PC-9 (cell line): ENCODE results near the gene TEAD3. TPM values are rescaled to one million over a fixed set of nuclear protein-coding genes. Genes with fewer than 3 reads are reported as not detected.
A peak's percentile ranks its signal among the peaks of the same experiment; 100 is the strongest.

Experiments used
- BruUV-seq: library from RNA; stranded (reverse); fragments of 400-500 nt; replicated peaks from 2 replicates; lab custom pipeline; 2021; lab: Mats Ljungman, UMichigan
- CTCF ChIA-PET: fragments of 300-600 bp; sonication (Branson Sonifier 250); formaldehyde crosslinking; loops from one replicate; lab custom pipeline; 2022; ENCODE audit warnings: antibody characterized with exemption; lab: Charles Lee
- POLR2A ChIA-PET: fragments of 300-600 bp; sonication (Branson Sonifier 250); formaldehyde crosslinking; loops from one replicate; lab custom pipeline; 2022; ENCODE audit warnings: antibody characterized with exemption; ENCODE audit not compliant: unreplicated experiment; lab: Charles Lee
- DNase-seq, 2 experiments: peaks; one replicate each; pipeline versions ENCODE4 v3.0.0 to v3.0.0-alpha.2; 2015 to 2022; ENCODE audit warnings: mixed read lengths in 1 of 2
- H2AFZ ChIP-seq: fragments of 200-600 bp; sonication (generic); 2 replicates; pipeline ENCODE4 v1.8.1; 2017; ENCODE audit warnings: antibody characterized with exemption
- H3F3A ChIP-seq: fragments of 200-600 bp; sonication (generic); 2 replicates; pipeline ENCODE4 v1.8.1; 2017; ENCODE audit warnings: antibody characterized with exemption, mild to moderate bottlenecking, low read depth; ENCODE audit not compliant: insufficient read depth
- H3K27ac ChIP-seq: fragments of 200-600 bp; sonication (generic); 2 replicates; pipeline ENCODE4 v1.6.1; 2016; ENCODE audit warnings: mixed run types
- H3K27me3 ChIP-seq: fragments of 200-600 bp; sonication (generic); 2 replicates; pipeline ENCODE4 v1.6.1; 2016; ENCODE audit warnings: low read depth, mixed run types; ENCODE audit not compliant: insufficient read depth
- H3K36me3 ChIP-seq: fragments of 200-600 bp; sonication (generic); 2 replicates; pipeline ENCODE4 v1.6.1; 2016; ENCODE audit warnings: low read depth, mixed run types
- H3K4me1 ChIP-seq: fragments of 200-600 bp; sonication (generic); replicated peaks from 2 replicates; pipeline ENCODE4 v1.6.1; 2016; ENCODE audit warnings: mixed run types; ENCODE audit not compliant: insufficient read depth
- H3K4me2 ChIP-seq: fragments of 200-600 bp; sonication (generic); 2 replicates; pipeline ENCODE4 v1.6.1; 2017; ENCODE audit warnings: mixed run types
- H3K4me3 ChIP-seq: fragments of 200-600 bp; sonication (generic); 2 replicates; pipeline ENCODE4 v1.6.1; 2016; ENCODE audit warnings: mixed run types
- H3K79me2 ChIP-seq: fragments of 200-600 bp; sonication (generic); 2 replicates; pipeline ENCODE4 v1.6.1; 2017; ENCODE audit warnings: low read depth, mixed run types
- H3K9me2 ChIP-seq: fragments of 200-600 bp; sonication (generic); 2 replicates; pipeline ENCODE4 v1.8.1; 2017; ENCODE audit warnings: mild to moderate bottlenecking; ENCODE audit not compliant: insufficient read depth
- H3K9me3 ChIP-seq: fragments of 200-600 bp; sonication (generic); 2 replicates; pipeline ENCODE4 v1.8.1; 2016; ENCODE audit warnings: low read depth; ENCODE audit not compliant: insufficient read depth
- H4K20me1 ChIP-seq: fragments of 200-600 bp; sonication (generic); 2 replicates; pipeline ENCODE4 v1.8.1; 2017; ENCODE audit not compliant: insufficient read depth
- CTCF ChIP-seq: fragments of 200-600 bp; sonication (generic); conservative IDR thresholded peaks from 2 replicates; pipeline ENCODE4 v1.6.1; 2017; ENCODE audit warnings: mixed run types, antibody characterized with exemption, mild to moderate bottlenecking, moderate library complexity
- EZH2 ChIP-seq: fragments of 200-600 bp; sonication (generic); IDR thresholded peaks from 2 replicates; pipeline ENCODE4 v1.8.0; 2017; ENCODE audit warnings: antibody characterized with exemption, low read depth
- intact Hi-C: fragments of 100-400 bp; cut with micrococcal nuclease; formaldehyde crosslinking; loops from one replicate; pipeline ENCODE4 v1.10.0; 2022; ENCODE audit not compliant: unreplicated experiment
- total RNA-seq: library from RNA; stranded (reverse); gene quantifications from 2 replicates; pipeline ENCODE4 v1.2.3, GENCODE V29; 2021

Gene TEAD3
- total RNA-seq, 1 experiment from 2014 or later: 40.1 TPM

- TF ChIP-seq CTCF (no peak), EZH2 (no peak)
- H3K4me3 ChIP-seq: peak overlapping the region; percentile 94
- H3K36me3 ChIP-seq: peaks cover 40% of the 10 kb centered on the region
- intact Hi-C loops: loop anchor here (2.0 kb wide), 1 partner anchor 26 kb away; the partner anchor contains the start of gene TEAD3
- peaks cover 54% of the 10 kb centered on the region for H4K20me1 ChIP-seq
- peak overlapping the region; percentile 95 for H3K4me2 ChIP-seq
- H3K9me2 ChIP-seq: no peaks in the 10 kb centered on the region
- ChIA-PET POLR2A (interaction anchor here (0.6 to 0.7 kb wide), 6 partner anchors 16 to 156 kb away, joined by 3 to 7 read pairs (median 4); no protein-coding TSS in a partner anchor), CTCF (interaction anchor here (0.6 kb wide), 1 partner anchor 129 kb away, joined by 4 read pairs; no protein-coding TSS in a partner anchor)
- peaks cover 42% of the 10 kb centered on the region for H3K79me2 ChIP-seq
- peak overlapping the region; percentile 96 for H3K27ac ChIP-seq
- no peak overlapping the region for H2AFZ ChIP-seq
- H3K27me3 ChIP-seq: no peaks in the 10 kb centered on the region
- H3K4me1 ChIP-seq: peaks cover 28% of the 10 kb centered on the region
- no peaks in the 10 kb centered on the region for H3K9me3 ChIP-seq
- DNase-seq: peak in 1 of 2 experiments; percentile 47
- peaks cover 61% of the 10 kb centered on the region for H3F3A ChIP-seq
- no TSS peak for BruUV-seq
Observed at GRCh38 chr6:35470663-35471120, 26.2 kb downstream of the TEAD3 start.

DNA sequence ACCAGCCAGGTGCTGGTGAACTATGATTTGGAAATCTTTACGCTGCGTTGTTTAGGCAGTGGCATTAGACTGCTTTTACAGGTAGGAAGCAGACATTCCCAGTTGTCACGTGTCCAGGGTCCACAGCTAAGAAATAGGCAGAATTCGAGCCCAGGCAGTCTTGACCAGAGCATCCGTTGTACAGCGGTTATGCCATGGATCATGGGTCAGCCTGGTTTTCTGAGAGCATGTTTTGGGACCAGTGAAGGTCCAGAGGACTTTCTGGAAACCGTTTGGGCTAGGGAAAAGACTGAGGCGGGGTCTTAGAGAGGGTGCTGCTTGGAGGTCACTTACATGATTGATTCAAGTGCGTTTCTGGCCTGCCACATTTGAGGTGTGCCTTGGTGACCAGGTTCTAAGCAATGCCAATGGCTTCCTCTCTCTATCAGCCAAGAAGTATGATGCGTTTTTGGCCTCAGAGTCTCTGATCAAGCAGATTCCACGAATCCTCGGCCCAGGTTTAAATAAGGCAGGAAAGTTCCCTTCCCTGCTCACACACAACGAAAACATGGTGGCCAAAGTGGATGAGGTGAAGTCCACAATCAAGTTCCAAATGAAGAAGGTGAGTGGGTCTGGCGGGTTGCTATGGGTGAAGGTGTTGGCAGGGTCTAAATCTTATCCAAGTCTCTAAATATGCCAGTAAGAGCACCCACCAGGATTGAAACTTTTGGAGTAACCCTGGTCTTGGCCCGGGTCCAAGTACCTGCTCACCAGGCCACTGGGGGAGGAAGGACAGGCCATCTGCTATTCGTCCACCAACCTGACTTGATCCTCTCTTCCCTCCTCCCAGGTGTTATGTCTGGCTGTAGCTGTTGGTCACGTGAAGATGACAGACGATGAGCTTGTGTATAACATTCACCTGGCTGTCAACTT, 26.9 kb downstream of the TEAD3 start:
- Histone ChIP-seq H3K27me3 (no peaks in the 10 kb centered on the region), H3K4me1 (peaks cover 28% of the 10 kb centered on the region), H3F3A (peaks cover 61% of the 10 kb centered on the region), H3K9me2 (no peaks in the 10 kb centered on the region), H3K36me3 (peaks cover 40% of the 10 kb centered on the region), H4K20me1 (peaks cover 54% of the 10 kb centered on the region), H2AFZ (no peak overlapping the region), H3K9me3 (no peaks in the 10 kb centered on the region), H3K27ac (peak overlapping the region; percentile 96), H3K4me3 (peak overlapping the region; percentile 94), H3K79me2 (peaks cover 42% of the 10 kb centered on the region), H3K4me2 (peak overlapping the region; percentile 95)
- DNase-seq: peak in 1 of 2 experiments; percentile 49
- TF ChIP-seq CTCF (no peak), EZH2 (no peak)
- TSS peak; percentile 7 for BruUV-seq
- CTCF ChIA-PET: interaction anchor here (1.0 kb wide), 1 partner anchor 18 kb away, joined by 4 read pairs; the partner anchor contains the start of gene FANCE
- intact Hi-C loops: loop anchor here (2.0 to 10.0 kb wide), 4 partner anchors 15 to 265 kb away; partner anchors contain the start of genes ARMC12 and TEAD3
- POLR2A ChIA-PET: interaction anchor here (0.7 kb wide), 1 partner anchor 17 kb away, joined by 3 read pairs; no protein-coding TSS in a partner anchor

DNA sequence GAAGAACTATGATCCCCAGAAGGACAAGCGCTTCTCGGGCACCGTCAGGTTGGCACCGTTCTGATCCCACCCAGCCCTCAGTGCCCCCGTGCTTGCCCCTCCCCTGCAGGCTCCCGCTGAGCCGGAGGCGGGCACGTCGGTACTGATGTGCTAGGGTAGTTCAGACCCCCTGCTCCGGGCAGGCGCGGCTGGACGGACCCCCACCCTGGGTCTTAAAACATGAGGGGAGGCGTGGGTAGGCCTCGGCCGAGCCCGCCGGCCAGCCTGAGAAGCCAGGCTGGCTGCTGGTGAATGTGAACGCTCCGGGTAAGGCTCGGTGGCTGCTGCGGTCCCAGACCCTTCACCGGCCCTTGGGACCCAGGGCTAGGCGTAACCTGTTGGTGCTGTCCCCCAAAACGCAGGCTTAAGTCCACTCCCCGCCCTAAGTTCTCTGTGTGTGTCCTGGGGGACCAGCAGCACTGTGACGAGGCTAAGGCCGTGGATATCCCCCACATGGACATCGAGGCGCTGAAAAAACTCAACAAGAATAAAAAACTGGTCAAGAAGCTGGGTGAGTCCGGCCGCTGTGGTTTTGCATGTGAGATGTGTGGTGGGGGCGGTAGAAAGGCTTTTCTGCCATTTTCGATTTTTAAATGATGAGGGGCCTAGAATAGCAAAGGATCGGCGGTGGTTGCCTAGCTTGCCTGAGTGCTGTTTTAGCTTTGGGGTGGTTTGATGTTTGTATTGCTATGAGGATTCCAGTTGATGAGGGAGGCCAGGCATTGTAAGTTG, 27.7 kb downstream of the TEAD3 start:
- H3K9me2 ChIP-seq: no peaks in the 10 kb centered on the region
- no TSS peak for BruUV-seq
- peaks cover 40% of the 10 kb centered on the region for H3K36me3 ChIP-seq
- peak overlapping the region; percentile 96 for H3K27ac ChIP-seq
- no peak for DNase-seq
- POLR2A ChIA-PET: interaction anchor here (0.7 kb wide), 1 partner anchor 140 kb away, joined by 3 read pairs; no protein-coding TSS in a partner anchor
- peak overlapping the region; percentile 94 for H3K4me3 ChIP-seq
- H3K4me1 ChIP-seq: peaks cover 28% of the 10 kb centered on the region
- H3K4me2 ChIP-seq: peak overlapping the region; percentile 95
- TF ChIP-seq EZH2 (no peak), CTCF (no peak)
- intact Hi-C loops: loop anchor here (1.0 to 10.0 kb wide), 6 partner anchors 16 to 266 kb away; partner anchors contain the start of genes ARMC12, DEF6, FANCE and PPARD
- CTCF ChIA-PET: interaction anchor here (0.5 to 1.0 kb wide), 2 partner anchors 17 to 94 kb away, joined by 3 to 4 read pairs; partner anchors contain the start of gene FANCE
- no peak overlapping the region for H2AFZ ChIP-seq
- peaks cover 54% of the 10 kb centered on the region for H4K20me1 ChIP-seq
- peaks cover 59% of the 10 kb centered on the region for H3F3A ChIP-seq
- H3K27me3 ChIP-seq: no peaks in the 10 kb centered on the region
- H3K79me2 ChIP-seq: peaks cover 42% of the 10 kb centered on the region
- H3K9me3 ChIP-seq: no peaks in the 10 kb centered on the region
